Tibial artery (tissue), 4 donors: ENCODE data around the gene HOXC10.
A peak's percentile ranks its signal among the peaks of the same experiment; 100 is the strongest.

Experiments used
- DNase-seq, 2 donors: peaks; one replicate each; pipeline ENCODE4 v3.0.0-alpha.2; 2019
- H3K27ac ChIP-seq, 2 donors: fragments of 200-600 bp; sonication (generic) in 1 of 2; 1 replicate in 1 of 2; 2 replicates in 1 of 2; pipeline ENCODE4 v1.5.1; 2018 to 2019; ENCODE audit warnings: mild to moderate bottlenecking in 1 of 2
- H3K27me3 ChIP-seq, 2 donors: fragments of 200-600 bp; sonication (generic) in 1 of 2; one replicate each; pipeline versions ENCODE4 v1.5.1 to v1.6.0; 2016 to 2019
- H3K36me3 ChIP-seq, 3 donors: fragments of 200-600 bp; sonication (generic) in 2 of 3; one replicate each; pipeline ENCODE4 v1.5.1; 2016 to 2019; ENCODE audit warnings: mild to moderate bottlenecking in 2 of 3
- H3K4me1 ChIP-seq, 4 donors: fragments of 200-600 bp; sonication (generic) in 2 of 4; 1 replicate in 3 of 4; 2 replicates in 1 of 4; pipeline ENCODE4 v1.5.1; 2016 to 2019
- H3K4me3 ChIP-seq, 2 donors: fragments of 200-600 bp; sonication (generic) in 1 of 2; 1 replicate in 1 of 2; 2 replicates in 1 of 2; pipeline ENCODE4 v1.5.1; 2018 to 2019; ENCODE audit warnings: mild to moderate bottlenecking in 2 of 2
- H3K9me3 ChIP-seq, 3 donors: fragments of 200-600 bp; sonication (generic) in 1 of 3; one replicate each; pipeline ENCODE4 v1.5.1; 2016 to 2019
- CTCF ChIP-seq, 2 experiments: fragments of 200-600 bp in 1 of 2; fragments of 450-650 bp in 1 of 2; IDR thresholded peaks; one replicate each; pipeline ENCODE4 v1.5.1; 2017 to 2019; ENCODE audit warnings: antibody characterized with exemption in 2 of 2, mild to moderate bottlenecking in 1 of 2, moderate library complexity in 1 of 2
- intact Hi-C: fragments of 100-400 bp; cut with DNase I; formaldehyde crosslinking; loops from one replicate; pipeline ENCODE4 v1.15.0; 2023; ENCODE audit warnings: low total_unique reads

Gene HOXC10

DNA sequence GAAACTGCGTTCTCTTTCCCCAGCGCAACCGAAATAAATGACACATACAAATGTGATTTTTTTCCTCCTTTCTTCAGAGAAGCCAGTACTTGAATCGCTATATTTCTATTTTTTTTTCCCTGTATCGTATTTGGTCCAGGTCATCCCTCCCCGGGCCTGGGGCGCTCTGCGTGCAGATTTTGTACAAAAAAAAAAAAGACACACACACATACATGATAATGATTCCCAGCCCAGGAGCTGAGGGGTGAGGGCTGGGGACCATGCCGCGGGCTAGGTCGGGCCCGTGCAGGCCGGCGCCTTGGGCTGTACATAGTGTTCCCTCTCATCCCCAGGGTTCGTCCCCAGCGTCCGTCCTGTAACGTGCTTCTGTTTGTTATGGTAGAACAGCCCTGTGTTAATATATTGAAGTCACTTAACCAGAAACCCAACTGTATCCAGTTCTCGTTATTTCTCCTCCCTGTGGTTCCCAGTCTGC is 18.0 kb downstream of the HOXC10 start:
- H3K4me1 ChIP-seq: peaks cover 0 to 82% (median 60%) of the 10 kb centered on the region in 4 donors
- H3K27ac ChIP-seq: peak overlapping the region; percentile 66 to 93
- no peaks in the 10 kb centered on the region for H3K36me3 ChIP-seq
- no peaks in the 10 kb centered on the region for H3K9me3 ChIP-seq
- TF ChIP-seq CTCF (IDR thresholded peaks at IDR 0.05): no peak
- no peaks in the 10 kb centered on the region for H3K27me3 ChIP-seq
- intact Hi-C loops: no loop called here
- peak overlapping the region; percentile 64 to 76 for H3K4me3 ChIP-seq
- DNase-seq: no peak

- no peak for DNase-seq
- no peak for TF ChIP-seq CTCF (IDR thresholded peaks at IDR 0.05)
- Histone ChIP-seq H3K9me3 (no peaks in the 10 kb centered on the region), H3K27ac (peak overlapping the region; percentile 66 to 93), H3K36me3 (no peaks in the 10 kb centered on the region), H3K4me1 (peaks cover 0 to 82% (median 60%) of the 10 kb centered on the region in 4 donors), H3K27me3 (no peaks in the 10 kb centered on the region), H3K4me3 (peak overlapping the region; percentile 64 to 76)
- intact Hi-C loops: no loop called here
Observed at GRCh38 chr12:54003625-54004024, 18.7 kb downstream of the HOXC10 start.

DNA sequence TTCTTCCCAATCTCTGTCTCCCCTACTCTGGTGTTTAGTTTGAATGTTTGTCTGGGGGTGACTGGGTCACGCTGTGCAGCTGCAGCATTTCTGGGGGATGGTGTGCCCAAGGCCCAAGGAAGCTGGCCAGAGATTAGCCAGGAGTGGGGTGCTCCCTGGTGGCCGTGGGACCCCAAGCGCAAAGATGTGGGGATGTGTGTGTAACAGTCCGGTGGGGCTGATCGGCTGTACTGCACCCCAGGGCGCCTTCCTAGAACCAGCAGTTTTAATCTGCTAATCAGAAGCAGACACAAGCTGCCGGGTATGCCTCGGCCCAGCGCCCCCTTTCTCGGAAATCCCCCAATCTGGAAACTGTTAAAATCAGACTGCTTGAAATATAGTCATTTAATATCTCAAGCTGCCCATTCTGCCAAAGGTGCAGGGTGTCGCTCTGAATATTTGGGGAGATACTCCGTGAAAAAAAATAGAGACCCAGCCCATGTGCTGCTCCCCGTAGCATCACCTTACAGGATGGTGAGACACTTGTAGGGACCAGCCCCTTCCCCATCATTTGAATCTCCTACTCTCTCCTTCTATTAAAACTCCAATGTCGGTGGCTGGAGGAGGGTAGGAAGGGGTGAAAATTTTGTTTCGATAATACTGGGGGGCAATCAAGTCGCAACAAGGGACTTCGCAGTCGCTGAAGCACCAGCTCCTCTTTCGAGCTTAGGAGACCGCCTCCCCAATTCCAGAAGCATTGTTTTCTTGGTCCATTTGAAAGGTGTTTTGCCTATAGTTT is 19.3 kb downstream of the HOXC10 start:
- DNase-seq: no peak
- intact Hi-C loops: no loop called here
- Histone ChIP-seq H3K36me3 (no peaks in the 10 kb centered on the region), H3K4me1 (peaks cover 0 to 78% (median 59%) of the 10 kb centered on the region in 4 donors), H3K9me3 (no peaks in the 10 kb centered on the region), H3K4me3 (peak overlapping the region; percentile 37 to 64), H3K27me3 (no peaks in the 10 kb centered on the region), H3K27ac (peak overlapping the region; percentile 66 to 93)
- TF ChIP-seq CTCF (IDR thresholded peaks at IDR 0.05): no peak

DNA sequence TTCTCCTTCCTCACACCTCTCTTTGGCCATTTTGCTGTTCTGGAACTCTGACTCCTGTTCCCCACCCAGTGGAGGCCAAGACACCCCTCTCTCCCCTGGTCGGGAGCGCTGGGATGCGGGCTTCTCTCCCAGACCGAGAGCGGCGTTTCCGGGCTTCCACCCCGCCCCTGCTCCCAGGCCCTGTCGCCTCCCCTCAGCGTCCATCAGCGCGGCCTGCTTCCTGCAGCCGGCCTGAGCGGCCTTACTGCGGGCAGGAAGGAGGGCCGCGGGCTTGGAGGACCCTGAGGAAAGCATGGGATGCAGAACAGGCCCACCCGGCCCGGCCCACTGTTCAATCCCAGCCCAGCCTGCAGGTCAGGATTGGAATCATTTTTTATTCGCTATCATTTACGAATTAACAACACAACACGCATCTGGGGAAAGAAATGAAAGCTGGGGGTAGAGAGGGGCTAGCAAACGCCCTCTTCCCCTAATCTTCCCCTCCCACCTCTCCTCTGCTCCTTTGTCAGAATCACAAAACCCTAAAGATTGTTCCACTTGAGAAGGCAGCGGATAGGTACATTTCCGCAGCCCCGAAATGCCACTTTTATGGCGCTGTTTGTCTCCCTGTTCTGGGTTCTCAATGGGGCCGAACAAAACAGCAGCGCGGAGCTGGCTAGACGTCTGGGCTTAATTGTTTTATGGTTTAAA is 20.0 kb downstream of the HOXC10 start:
- Histone ChIP-seq H3K4me1 (peaks cover 0 to 85% (median 65%) of the 10 kb centered on the region in 4 donors), H3K36me3 (no peaks in the 10 kb centered on the region), H3K4me3 (peak overlapping the region; percentile 37 to 64), H3K9me3 (no peaks in the 10 kb centered on the region), H3K27ac (peak overlapping the region; percentile 66 to 93), H3K27me3 (no peaks in the 10 kb centered on the region)
- intact Hi-C loops: loop anchor here (5.0 kb wide), 1 partner anchor 187 kb away; no protein-coding TSS in a partner anchor
- DNase-seq: no peak
- no peak for TF ChIP-seq CTCF (IDR thresholded peaks at IDR 0.05)

GRCh38 chr12:54005531-54005852 is 20.5 kb downstream of the HOXC10 start:
- Histone ChIP-seq H3K27me3 (no peaks in the 10 kb centered on the region), H3K4me1 (peaks cover 0 to 89% (median 65%) of the 10 kb centered on the region in 4 donors), H3K36me3 (no peaks in the 10 kb centered on the region), H3K4me3 (peak overlapping the region; percentile 37 to 64), H3K9me3 (no peaks in the 10 kb centered on the region), H3K27ac (peak overlapping the region; percentile 66 to 93)
- TF ChIP-seq CTCF (IDR thresholded peaks at IDR 0.05): no peak
- DNase-seq: no peak
- intact Hi-C loops: loop anchor here (5.0 kb wide), 1 partner anchor 187 kb away; no protein-coding TSS in a partner anchor
